Activated CD4-positive, CD25-positive, alpha-beta regulatory T cell (primary cell): ENCODE results near the gene PDE4D.
A peak's percentile ranks its signal among the peaks of the same experiment; 100 is the strongest.

Experiments used
- DNase-seq, 4 experiments: peaks; one replicate each; lab custom pipeline; 2025; lab: John Stamatoyannopoulos, UW

Gene PDE4D

DNA sequence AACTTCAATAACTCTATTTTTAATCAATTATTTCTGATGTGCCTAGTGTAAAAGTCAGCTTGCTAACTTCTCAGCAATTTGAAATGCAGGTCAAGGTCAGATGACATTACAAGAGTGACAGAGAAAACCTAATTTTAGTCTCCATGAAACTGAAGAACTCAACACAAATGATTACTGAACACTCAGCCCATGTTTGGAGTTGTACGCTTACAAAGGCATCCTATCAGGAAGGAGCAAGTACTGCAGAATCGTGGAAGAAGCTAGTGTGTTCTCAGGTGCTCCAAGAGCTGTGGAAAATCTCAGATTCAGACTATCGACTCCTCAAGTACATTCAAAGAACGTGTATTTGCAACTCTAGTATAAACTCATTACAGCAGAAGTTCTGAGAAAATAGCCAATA is 526.7 kb downstream of the PDE4D start:
- no peak for DNase-seq

DNA sequence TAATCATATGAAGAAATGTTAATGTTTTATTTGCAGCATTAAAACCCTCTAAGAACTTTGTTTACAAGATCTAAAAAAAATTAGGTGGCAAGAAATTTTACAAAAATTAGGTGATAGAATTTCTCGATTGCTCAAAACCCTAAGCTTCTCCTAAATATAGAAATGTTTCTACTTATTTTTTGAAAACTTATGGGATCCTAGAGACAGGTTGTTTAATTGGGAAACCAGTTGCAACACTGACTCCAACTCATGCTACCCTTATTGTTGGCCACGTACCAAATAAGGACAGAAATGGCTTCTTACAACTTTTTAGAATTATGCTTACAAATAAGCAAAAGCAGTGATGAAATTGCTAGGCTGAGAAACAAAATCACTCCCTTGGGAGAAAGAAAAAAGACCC is 531.1 kb downstream of the PDE4D start:
- no peak for DNase-seq

DNA sequence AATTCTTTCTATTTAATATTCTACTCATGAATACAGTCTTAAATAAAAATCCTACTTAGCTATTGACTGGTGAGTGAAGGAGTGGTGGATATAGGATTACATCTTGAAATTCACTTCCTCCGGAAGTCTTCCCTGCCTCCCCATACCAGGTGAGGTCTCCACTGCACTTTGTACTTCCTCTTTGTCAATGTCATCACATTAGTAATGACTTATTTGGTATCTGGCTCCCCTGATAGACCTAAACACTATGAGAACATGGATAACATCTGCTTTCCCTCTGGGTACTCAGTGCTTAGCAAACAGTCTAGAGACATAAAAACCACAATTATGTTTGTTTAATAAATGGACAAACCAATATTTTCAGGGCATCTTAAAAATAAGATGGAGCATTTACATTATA is 532.1 kb downstream of the PDE4D start:
- no peak for DNase-seq

DNA sequence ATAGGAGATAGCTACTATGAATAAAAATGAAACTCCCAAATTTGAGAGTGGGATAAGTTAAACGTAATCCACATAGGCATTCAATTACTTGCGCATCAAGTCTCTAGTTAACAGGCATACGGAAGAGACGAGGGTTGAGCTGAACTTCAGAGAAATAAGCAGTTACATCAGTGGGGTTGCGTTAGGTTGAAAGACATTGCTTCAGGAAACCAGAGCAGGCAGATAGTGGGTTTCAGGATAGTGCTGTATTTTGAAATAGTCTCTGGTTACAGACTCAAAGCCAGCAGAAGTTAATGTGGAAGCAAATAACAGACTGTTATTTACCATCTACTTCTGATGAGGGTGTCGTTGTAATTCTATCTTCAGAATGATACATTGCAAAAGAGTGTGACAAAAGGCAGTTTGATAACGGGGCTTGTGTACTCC is 533.4 kb downstream of the PDE4D start:
- DNase-seq, result no peak

DNA sequence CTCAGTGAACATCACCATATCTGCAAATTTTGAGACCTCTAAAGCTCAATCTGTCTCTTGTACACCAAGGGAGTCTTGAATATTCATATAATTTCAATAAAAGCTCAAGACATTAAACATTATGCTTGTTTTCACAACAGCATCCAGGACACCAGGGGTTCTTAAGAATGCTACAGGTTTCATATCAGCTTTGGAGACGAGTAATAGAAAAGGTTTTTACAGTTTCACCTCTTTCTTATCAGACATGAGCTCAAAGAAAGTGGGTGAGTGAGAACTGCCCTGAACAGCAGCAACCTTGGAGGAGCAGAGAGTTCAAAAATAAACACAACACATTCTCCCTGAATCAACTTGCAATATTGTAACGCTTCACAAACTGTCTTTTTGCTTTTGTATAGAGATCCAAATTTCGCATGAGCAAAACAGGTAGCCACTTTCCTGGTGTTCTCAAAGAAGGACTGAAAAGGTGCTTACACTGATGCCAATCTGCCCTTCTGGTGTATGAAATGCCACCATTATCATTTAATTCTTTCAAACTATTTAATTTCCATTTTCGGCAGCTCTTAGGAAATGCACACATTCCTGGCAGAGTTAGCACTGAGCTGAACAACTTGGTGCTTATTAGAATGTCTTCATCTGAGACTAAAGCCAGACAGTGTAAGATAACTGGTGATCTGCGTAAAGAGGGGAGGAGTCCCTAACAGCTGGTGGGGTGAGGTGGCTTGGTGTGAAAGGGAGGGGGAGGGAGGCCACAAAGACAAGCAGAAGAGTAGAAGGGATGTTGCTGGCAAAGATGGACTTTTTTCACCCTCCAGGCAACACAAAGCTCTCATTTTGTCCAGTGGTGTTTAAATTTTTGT is 535.3 kb downstream of the PDE4D start:
- DNase-seq, result no peak

DNA sequence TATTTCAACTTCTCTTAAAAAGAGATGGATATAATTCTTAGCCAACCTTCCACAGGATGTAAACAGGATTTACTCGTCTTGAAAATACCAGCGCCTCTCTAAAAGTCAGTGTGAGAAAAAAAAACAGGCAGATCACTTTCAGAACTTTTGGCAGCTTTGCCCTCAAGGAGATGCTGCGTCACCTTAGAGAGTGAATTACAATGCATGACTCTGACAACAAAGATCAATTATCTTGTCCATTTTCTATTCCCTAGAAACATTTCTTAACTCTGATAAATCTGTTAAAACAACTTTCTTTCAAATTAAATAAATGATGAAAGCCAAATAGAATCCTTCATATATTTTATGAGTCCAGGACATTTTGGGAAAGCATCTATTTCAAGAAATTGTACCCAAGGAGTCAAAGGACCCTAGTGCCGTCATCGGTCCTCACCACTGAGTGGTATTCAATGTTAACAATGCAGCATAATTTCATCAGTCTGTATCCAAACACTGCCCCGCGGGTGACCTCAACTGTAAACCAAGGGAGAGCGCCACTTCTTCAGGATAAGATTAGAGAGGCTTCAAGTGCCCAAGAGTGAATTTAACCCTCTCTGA is 536.0 kb downstream of the PDE4D start:
- no peak for DNase-seq

DNA sequence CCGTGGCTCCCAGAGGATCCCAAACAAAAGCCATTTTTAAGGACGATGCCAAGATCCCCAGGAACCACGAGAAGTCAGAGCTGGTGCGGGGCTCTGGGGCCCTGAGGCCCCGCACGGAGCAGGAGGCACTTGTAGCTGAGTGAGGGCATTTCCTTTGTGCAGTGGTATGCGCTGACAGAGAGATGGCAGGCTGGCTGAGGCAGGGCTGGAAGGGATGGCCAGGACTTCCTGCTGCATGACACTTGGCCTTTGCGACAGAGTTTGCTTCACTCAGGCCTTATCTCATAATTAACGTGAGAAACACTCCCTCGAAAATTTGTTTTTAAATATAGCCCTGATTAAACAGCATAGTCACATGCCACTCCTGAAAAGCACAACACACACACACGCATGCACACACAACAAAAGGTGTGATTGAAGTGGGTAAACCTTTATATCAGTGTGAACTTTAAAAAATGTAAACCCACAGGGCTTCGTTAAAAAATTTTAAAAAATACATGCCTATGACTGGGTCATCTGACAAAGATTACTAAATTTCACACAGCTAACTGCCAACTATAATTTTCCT is 536.6 kb downstream of the PDE4D start:
- peak in 1 of 4 experiments; percentile 0 for DNase-seq

DNA sequence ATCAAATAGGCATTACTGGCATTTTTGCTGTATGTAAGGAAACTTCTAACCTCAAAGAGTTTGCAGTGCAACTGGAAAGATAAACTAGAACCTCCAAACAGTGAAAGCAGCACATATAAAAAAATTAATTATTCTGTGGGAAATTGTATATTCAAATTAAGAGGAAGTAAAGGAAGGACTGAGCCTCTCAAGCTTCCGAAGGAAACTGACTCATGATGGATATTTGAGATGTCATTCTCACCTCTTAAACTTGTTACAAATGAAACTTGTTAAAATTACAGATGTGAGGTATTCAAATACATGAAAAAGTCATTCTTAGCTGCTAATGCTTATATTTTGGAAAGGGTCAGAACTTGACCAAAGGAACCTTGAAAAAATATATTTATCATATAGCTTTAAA is 538.7 kb downstream of the PDE4D start:
- no peak for DNase-seq

DNA sequence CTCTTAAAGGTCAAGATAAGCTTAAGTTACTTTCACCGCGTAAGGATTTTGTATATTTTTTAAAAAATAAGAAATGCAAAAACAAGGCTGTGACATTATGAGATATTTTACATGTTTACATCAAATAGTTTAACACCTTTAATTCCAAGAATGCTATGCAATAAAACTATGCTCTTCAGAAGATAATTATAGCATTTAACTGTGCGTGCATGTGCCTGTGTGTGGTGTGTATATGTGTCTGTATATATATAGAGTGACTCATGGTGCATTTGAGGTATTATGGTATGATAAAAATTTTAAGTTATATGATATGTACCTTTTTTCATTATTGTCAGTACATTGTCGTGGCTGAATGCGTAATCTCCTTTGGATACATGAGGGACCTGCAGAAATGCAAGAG is 539.3 kb downstream of the PDE4D start:
- no peak for DNase-seq

DNA sequence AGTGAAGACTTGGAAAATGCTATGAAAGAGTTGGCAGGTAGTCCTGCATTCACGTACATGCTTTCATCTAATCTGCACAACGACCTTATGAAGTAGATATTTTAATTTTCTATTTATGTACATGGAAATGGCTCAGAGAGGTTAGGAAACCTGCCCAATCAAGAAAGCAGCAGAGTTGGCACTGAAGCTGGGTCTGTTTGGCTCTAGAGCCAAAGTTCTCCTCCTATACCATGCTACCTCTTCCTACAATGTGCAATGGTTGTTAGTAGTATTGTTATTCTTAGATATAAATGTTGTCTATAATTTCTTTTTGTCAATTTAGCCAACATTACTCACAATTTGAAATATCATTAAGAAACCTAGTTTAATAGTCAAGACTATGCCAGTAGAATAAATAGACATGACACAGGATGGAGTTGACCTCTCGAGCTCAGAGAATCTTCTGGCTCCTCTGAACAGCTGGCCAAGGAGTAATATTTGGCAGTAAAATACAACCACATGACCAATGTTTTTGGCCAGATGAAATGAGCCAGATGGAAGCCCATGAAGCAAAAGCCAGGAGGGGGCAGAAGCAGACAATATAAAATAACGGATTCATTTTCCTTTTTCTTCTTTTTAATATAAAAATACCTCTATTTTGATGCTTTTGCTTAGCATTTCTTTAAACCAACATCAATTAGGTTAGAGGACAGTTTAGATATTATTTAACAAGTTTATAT is 542.3 kb downstream of the PDE4D start:
- no peak for DNase-seq

DNA sequence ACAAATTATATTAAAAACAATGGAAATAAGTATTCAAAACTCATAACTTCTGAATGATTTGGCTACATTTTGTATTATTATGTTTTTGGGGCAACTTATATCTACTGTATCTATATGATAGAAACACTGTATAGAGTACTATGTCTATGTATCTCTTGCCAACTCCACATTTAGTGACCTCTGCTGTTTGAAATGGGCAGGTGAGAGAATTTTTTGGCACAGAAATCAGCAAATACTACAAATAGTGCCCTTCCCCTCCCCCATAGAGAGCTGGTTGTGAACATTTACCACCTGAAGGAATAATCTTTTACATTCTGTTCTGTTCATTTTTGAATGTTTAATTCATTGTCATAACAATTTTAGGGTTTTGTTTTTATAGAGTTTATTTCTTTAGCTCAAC is 545.3 kb downstream of the PDE4D start:
- DNase-seq, result no peak

DNA sequence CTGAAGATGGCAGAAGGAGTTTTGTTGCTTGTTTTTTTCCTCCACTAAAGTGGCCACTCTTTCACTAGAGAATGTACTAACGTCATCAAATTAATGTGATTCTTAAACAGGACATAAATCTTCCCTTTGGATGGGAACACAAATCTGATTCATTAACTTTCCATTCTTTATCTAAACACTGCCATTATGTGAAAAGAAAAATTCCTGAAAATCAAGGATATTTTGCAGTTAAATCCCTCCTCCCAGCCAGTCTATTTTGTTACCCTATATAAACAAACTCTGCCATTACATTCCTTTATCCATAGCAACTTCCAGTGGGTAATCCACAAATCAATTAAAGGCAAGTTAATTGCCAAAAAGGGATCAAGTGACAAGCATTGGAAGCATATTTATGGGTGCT is 546.5 kb downstream of the PDE4D start:
- DNase-seq, result no peak

DNA sequence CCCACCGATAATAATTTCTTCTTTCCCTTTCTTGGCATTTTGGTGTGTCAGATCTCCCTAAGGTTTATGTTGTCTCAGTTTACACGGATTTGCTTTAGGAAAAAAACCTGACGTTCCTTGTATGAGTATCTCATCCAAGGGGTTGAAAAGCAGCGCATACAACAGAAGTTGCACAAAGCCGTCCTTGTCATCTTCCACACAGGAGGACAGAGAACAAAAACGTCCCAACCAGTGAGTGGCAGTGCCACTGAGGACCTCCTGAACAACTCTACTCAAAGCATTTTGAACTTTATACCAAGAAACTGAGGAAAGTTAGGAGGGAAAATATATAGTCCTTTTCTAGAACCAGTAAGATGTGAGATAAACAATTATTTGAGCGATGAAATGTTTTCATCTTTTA is 547.0 kb downstream of the PDE4D start:
- no peak for DNase-seq

DNA sequence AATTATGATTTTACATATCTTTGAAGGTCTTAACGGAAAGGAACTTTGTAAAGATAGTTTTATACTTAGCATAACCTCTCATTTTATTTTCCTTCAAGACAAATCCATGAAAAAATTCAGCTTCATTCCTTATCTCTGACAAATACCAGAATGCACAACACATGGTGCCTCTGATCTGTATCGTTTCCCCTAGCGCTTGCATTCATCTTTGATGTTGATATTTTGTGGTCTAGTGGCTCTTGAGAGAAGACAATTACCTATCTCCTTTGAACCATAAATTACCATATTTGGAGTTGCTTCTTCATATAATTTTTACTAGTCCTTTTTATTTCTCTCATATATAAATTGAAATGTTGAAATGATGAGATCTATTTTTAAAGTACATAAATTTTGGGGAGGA is 551.3 kb downstream of the PDE4D start:
- no peak for DNase-seq

DNA sequence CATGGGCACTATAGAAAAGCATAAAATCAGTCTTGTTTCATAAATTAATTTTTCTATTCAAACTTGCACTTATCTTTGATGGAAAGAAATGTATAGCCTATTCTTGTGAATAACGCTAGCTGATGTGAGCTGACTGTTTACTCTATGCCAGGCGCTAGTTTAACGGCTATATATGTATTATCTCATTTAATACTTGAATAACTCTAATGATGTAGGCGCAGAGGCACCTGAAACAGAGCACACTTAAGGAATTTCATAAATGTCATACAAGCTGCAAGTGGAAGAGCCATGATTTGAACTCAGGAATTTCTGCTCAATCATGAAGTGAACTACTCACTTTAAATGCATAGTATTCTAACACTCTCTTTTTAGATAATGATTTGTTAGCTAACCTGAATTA is 551.8 kb downstream of the PDE4D start:
- no peak for DNase-seq

DNA sequence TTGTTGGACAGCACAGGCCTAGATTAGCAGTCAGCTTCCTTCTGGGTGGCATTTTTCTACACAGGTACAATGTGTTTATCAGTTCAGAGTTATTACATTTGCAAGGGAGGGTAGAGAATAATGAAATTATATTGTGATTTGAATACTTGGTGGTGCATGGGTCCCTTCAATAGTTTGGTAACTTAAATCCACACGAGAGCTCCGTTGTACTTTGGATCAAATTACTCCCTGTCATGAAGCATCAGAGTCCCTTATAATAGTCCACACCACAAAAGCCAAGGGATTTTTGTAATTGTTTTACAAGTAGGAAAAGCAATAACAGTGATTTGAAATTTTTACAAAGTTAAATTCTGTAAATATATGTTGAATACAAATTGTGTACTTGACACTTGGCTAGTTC is 552.4 kb downstream of the PDE4D start:
- DNase-seq, result no peak

DNA sequence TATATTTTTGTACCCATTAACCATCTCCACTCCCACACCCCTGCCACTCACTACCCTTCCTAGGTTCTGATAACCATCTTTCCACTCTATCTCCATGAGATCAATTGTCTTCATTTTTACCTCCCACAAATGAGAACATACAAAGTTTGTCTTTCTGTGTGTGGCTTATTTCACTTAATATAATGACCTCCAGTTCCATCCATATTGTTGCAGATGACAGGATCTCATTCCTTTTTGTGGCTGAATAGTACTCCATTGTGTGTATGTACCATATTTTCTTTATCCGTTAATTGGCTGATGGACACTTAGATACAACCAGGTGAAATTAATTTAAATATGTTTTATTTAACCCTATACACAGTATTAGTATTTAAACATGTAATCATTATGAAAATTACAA is 552.9 kb downstream of the PDE4D start:
- no peak for DNase-seq

DNA sequence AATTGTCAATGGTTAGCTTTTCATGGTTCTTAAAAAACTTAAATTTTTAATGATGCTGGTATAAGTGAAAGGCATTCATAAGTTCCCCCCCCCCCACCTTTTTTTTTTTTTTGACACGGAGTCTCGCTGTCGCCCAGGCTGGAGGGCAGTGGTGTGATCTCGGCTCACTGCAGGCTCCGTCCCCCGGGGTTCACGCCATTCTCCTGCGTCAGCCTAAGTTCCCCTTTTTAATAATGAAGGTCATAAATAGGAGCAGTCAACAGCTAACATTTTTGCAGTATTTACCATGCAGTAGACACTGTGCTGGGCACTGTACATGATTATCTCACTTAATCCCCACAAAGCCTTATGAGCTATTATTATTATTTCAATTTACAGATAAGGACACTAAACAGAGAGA is 556.3 kb downstream of the PDE4D start:
- no peak for DNase-seq

DNA sequence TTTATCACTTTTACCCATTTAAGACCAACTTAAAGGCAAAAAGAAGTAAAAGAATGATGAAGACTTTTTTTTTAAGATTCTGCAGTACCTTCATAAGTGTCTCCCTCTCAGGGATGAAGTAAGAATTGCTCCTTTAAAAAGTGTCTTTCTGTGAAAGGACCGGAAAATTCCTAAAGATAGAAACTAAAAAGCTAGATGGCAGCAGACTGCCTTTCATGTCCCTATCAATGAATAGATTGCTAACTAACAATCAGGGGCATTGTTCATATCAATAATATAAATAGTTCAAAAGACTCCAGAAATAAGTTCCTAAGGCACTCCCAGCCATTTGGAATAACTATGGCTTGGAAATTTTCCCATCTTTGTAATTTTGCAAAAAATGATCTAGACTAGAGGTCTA is 558.0 kb downstream of the PDE4D start:
- DNase-seq, result no peak

DNA sequence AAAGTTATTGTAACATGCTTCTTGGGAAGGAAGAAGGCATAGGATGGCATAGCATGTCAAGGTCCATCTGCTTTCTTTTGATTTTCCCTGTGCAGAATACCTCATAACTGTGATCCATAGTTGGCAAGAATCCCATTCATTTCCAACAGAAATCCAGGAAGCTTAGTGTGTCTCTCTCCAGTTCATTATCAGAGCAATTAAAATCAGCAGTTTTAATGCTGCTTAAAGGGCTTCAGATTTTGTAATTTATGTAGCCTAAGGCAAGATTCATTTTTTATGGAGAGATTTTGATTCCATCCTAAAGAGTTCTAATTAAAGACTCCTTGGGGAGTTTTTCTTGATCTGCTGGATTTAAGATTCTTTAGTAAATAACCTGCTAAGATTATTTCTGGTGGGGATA is 560.1 kb downstream of the PDE4D start:
- no peak for DNase-seq

DNA sequence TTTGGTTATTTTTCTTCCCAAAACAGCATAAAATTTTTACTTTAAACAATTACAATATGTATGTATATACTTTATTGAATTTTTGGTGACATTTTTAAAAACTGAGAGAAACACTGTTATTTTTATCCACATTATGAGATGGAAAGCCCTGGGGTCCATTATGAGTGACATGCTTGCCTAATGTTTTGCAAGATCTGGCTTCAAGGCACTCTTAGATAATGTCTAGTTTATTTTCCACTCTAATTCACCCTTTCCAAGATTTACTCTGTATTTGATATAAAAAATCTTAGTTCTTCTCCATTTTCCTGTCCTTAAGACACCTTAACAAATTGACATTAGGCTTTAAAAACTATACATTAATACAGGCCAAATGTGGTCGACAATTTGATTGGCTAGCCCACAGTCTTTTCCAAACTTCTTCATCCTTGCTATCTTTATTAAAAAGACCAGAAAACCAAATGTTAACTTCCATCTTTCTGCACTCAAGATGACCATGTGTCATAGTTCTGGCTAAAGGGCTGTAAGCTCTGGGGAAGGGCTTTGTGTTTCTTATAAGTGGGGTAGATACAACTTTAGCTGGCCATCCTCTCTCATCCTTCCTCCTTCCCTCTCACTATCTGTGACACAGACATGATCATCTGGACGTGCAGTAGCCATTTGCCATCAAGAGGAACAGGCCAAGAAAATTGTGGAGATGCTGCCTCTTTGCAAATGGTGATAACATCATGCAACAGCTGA is 561.1 kb downstream of the PDE4D start:
- DNase-seq, result no peak

DNA sequence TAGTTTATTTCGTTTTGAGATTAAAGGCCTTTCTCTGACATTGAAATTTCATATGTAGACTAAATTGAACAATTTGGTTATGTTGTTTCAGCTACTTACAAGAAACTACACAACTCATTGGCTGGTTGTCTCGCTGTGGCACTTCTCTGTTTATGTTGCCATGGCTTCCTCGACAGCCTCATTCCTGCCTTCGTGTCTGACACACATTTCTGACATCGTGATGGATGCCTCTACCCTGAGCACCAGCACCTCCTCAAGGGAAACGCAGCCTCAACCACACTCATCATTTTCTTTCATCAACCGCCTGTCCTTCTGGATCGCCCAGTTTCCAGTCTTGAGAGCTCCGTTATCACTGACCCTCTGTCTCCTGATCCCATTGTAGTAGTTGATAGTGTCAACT is 562.8 kb downstream of the PDE4D start:
- no peak for DNase-seq
